Measurements from ENCODE around the gene EGFR. TPM values are rescaled to one million over a fixed set of nuclear protein-coding genes. Genes with fewer than 3 reads are reported as not detected.

The EGFR gene
- total RNA-seq, 1 donor from 2014 or later = 144 TPM

- no peak for DNase-seq (ENCODE audit: low spot score)
Observed at GRCh38 chr7:55127135-55127551, 108.3 kb downstream of the EGFR start.

- no peak for DNase-seq (ENCODE audit: low spot score)
Observed at GRCh38 chr7:55127622-55128081, 108.8 kb downstream of the EGFR start.

GRCh38 chr7:55128693-55129394 lies 110.0 kb downstream of the EGFR start:
- no peak for DNase-seq (ENCODE audit: low spot score)

GRCh38 chr7:55129541-55130394 lies 111.0 kb downstream of the EGFR start:
- no peak for DNase-seq (ENCODE audit: low spot score)

- peak; percentile 61 for DNase-seq (ENCODE audit: low spot score)
Observed at GRCh38 chr7:55130395-55131141, 111.8 kb downstream of the EGFR start.

- peak; percentile 41 for DNase-seq (ENCODE audit: low spot score)
Observed at GRCh38 chr7:55131142-55131929, 112.5 kb downstream of the EGFR start.

GRCh38 chr7:55132550-55132889 lies 113.7 kb downstream of the EGFR start:
- DNase-seq (ENCODE audit: low spot score) = no peak

GRCh38 chr7:55132890-55133551 lies 114.2 kb downstream of the EGFR start:
- peak; percentile 64 for DNase-seq (ENCODE audit: low spot score)

- DNase-seq (ENCODE audit: low spot score) = peak; percentile 51
Observed at GRCh38 chr7:55133630-55134358, 115.0 kb downstream of the EGFR start.

GRCh38 chr7:55134359-55134725 lies 115.5 kb downstream of the EGFR start:
- peak; percentile 27 for DNase-seq (ENCODE audit: low spot score)

- DNase-seq (ENCODE audit: low spot score) = peak; percentile 34
Observed at GRCh38 chr7:55134786-55135185, 116.0 kb downstream of the EGFR start.

- DNase-seq (ENCODE audit: low spot score) = no peak
Observed at GRCh38 chr7:55135462-55135861, 116.6 kb downstream of the EGFR start.

- peak; percentile 12 for DNase-seq (ENCODE audit: low spot score)
Observed at GRCh38 chr7:55138663-55139062, 119.8 kb downstream of the EGFR start.

- no peak for DNase-seq (ENCODE audit: low spot score)
Observed at GRCh38 chr7:55140221-55140940, 121.6 kb downstream of the EGFR start.

- DNase-seq (ENCODE audit: low spot score) = no peak
Observed at GRCh38 chr7:55140941-55141278, 122.1 kb downstream of the EGFR start.

- DNase-seq (ENCODE audit: low spot score) = no peak
Observed at GRCh38 chr7:55142919-55143600, 124.2 kb downstream of the EGFR start.

GRCh38 chr7:55144333-55145317 lies 125.8 kb downstream of the EGFR start:
- no peak for DNase-seq (ENCODE audit: low spot score)

- no peak for DNase-seq (ENCODE audit: low spot score)
Observed at GRCh38 chr7:55145606-55146005, 126.8 kb downstream of the EGFR start.

All from ureter (tissue), 1 donor.